Caki2 (cell line): ENCODE data around the gene OR4D1. TPM values are rescaled to one million over a fixed set of nuclear protein-coding genes. Genes with fewer than 3 reads are reported as not detected.

Experiments
- total RNA-seq: library from RNA; depleted of rRNA; stranded (reverse); fragments of >200 nt; shearing (Covaris generic); gene quantifications from 2 replicates; pipeline ENCODE4 v1.2.3, GENCODE V29; 2014; ENCODE audit warnings: low replicate concordance; rRNA removed

Gene OR4D1
- total RNA-seq, 1 experiment from 2014 or later: not detected

Other genes starting within 250 kb of the OR4D1 start
- 24.8 and 47.7 TPM in 2 replicates for gene CUEDC1, start 193.0 kb upstream of the OR4D1 start, total RNA-seq
- gene VEZF1, start 160.1 kb upstream of the OR4D1 start, total RNA-seq: 20.9 and 44.0 TPM in 2 replicates
- gene SRSF1, start 141.1 kb upstream of the OR4D1 start, total RNA-seq: 242 and 309 TPM in 2 replicates
- 7.4 and 9.4 TPM in 2 replicates for gene DYNLL2, start 65.0 kb upstream of the OR4D1 start, total RNA-seq
- not detected in 2 replicates for gene OR4D2, start 18.6 kb downstream of the OR4D1 start, total RNA-seq
- not detected in 2 replicates for gene EPX, start 44.3 kb downstream of the OR4D1 start, total RNA-seq
- gene MKS1, start 70.9 kb downstream of the OR4D1 start, total RNA-seq: 33.7 and 37.7 TPM in 2 replicates
- not detected in 2 replicates for gene LPO, start 90.2 kb downstream of the OR4D1 start, total RNA-seq
- not detected in 2 replicates for gene MPO, start 132.6 kb downstream of the OR4D1 start, total RNA-seq
- not detected in 2 replicates for gene TSPOAP1, start 180.4 kb downstream of the OR4D1 start, total RNA-seq
- gene SUPT4H1, start 203.8 kb downstream of the OR4D1 start, total RNA-seq: 54.4 and 57.4 TPM in 2 replicates